H9 (cell line): ENCODE data around the gene NEAT1. TPM values are rescaled to one million over a fixed set of nuclear protein-coding genes. Genes with fewer than 3 reads are reported as not detected.

ENCODE experiments used
- DNase-seq: peaks from one replicate; pipeline ENCODE4 v3.0.0-alpha.2; 2017
- H2AFZ ChIP-seq: one replicate; pipeline ENCODE4 v1.6.1; 2013; ENCODE audit warnings: mild to moderate bottlenecking, low read length, control low read depth, moderate library complexity
- H2AK5ac ChIP-seq: 2 replicates; pipeline ENCODE4 v1.6.1; 2013; ENCODE audit warnings: low read length, control low read depth, mixed read lengths; ENCODE audit not compliant: insufficient read length
- H2BK120ac ChIP-seq: one replicate; pipeline ENCODE4 v1.6.1; 2013; ENCODE audit warnings: low read depth, mild to moderate bottlenecking, low read length, control low read depth, inconsistent platforms; ENCODE audit not compliant: poor library complexity, severe bottlenecking
- H2BK12ac ChIP-seq: 2 replicates; pipeline ENCODE4 v1.6.1; 2013; ENCODE audit warnings: low read length, control low read depth, mixed read lengths, low read depth; ENCODE audit not compliant: insufficient read length
- H2BK15ac ChIP-seq: 2 replicates; pipeline ENCODE4 v1.6.1; 2013; ENCODE audit warnings: low read depth, low read length, control low read depth
- H2BK20ac ChIP-seq: one replicate; pipeline ENCODE4 v1.6.1; 2013; ENCODE audit warnings: low read depth, mild to moderate bottlenecking, low read length, control low read depth, inconsistent platforms; ENCODE audit not compliant: poor library complexity, severe bottlenecking
- H2BK5ac ChIP-seq: 2 replicates; pipeline ENCODE4 v1.6.1; 2013; ENCODE audit warnings: low read length, control low read depth, mixed read lengths; ENCODE audit not compliant: insufficient read length
- H3K14ac ChIP-seq: 2 replicates; pipeline ENCODE4 v1.6.1; 2013; ENCODE audit warnings: low read length, control low read depth; ENCODE audit not compliant: insufficient read depth
- H3K18ac ChIP-seq: 2 replicates; pipeline ENCODE4 v1.6.1; 2013; ENCODE audit warnings: low read depth, mild to moderate bottlenecking, mixed read lengths, low read length, control low read depth; ENCODE audit not compliant: insufficient read length
- H3K23ac ChIP-seq: 2 replicates; pipeline ENCODE4 v1.6.1; 2013; ENCODE audit warnings: low read length, control low read depth, mixed read lengths, low read depth; ENCODE audit not compliant: insufficient read length
- H3K23me2 ChIP-seq: 2 replicates; pipeline ENCODE4 v1.6.1; 2013; ENCODE audit warnings: low read depth, mild to moderate bottlenecking, mixed read lengths, low read length, control low read depth; ENCODE audit not compliant: insufficient read length, poor library complexity, severe bottlenecking
- H3K27ac ChIP-seq: 2 replicates; pipeline ENCODE4 v1.5.1; 2013; ENCODE audit warnings: low read length, control low read depth, mixed read lengths, low read depth; ENCODE audit not compliant: insufficient read length
- H3K27me3 ChIP-seq: 2 replicates; pipeline ENCODE4 v1.6.1; 2013; ENCODE audit warnings: low read length, control low read depth, inconsistent platforms; ENCODE audit not compliant: insufficient read depth
- H3K4ac ChIP-seq: 2 replicates; pipeline ENCODE4 v1.6.1; 2013; ENCODE audit warnings: low read depth, mild to moderate bottlenecking, control low read depth, inconsistent platforms, low read length, moderate library complexity
- H3K4me1 ChIP-seq: 2 replicates; pipeline ENCODE4 v1.6.1; 2013; ENCODE audit warnings: low read length, control low read depth, inconsistent platforms; ENCODE audit not compliant: insufficient read depth
- H3K4me2 ChIP-seq: 2 replicates; pipeline ENCODE4 v1.6.1; 2013; ENCODE audit warnings: low read length, control low read depth, mixed read lengths; ENCODE audit not compliant: insufficient read length, insufficient read depth
- H3K56ac ChIP-seq: 2 replicates; pipeline ENCODE4 v1.6.1; 2013; ENCODE audit warnings: low read depth, mild to moderate bottlenecking, mixed read lengths, low read length, control low read depth; ENCODE audit not compliant: insufficient read length
- H3K79me1 ChIP-seq: 2 replicates; pipeline ENCODE4 v1.6.1; 2013; ENCODE audit warnings: low read depth, mild to moderate bottlenecking, moderate library complexity, low read length, control low read depth, inconsistent platforms; ENCODE audit not compliant: insufficient read depth, poor library complexity, severe bottlenecking
- H3K79me2 ChIP-seq: 2 replicates; pipeline ENCODE4 v1.6.1; 2013; ENCODE audit warnings: low read length, control low read depth, inconsistent platforms; ENCODE audit not compliant: insufficient read depth
- H3K9ac ChIP-seq: 2 replicates; pipeline ENCODE4 v1.6.1; 2013; ENCODE audit warnings: low read length, control low read depth, mixed read lengths; ENCODE audit not compliant: insufficient read length; ENCODE audit errors: extremely low read depth
- H3K9me3 ChIP-seq: one replicate; pipeline ENCODE4 v1.6.1; 2013; ENCODE audit warnings: low read depth, low read length, inconsistent platforms; ENCODE audit not compliant: control insufficient read depth
- H3T11ph ChIP-seq: one replicate; pipeline ENCODE4 v1.6.1; 2013; ENCODE audit warnings: mild to moderate bottlenecking, low read length, control low read depth, inconsistent platforms
- H4K20me1 ChIP-seq: one replicate; pipeline ENCODE4 v1.6.1; 2013; ENCODE audit not compliant: control insufficient read depth, insufficient read length, insufficient read depth
- H4K5ac ChIP-seq: 2 replicates; pipeline ENCODE4 v1.6.1; 2013; ENCODE audit warnings: low read depth, mild to moderate bottlenecking, mixed read lengths, low read length, control low read depth; ENCODE audit not compliant: insufficient read length
- H4K8ac ChIP-seq: replicated peaks from 2 replicates; pipeline ENCODE4 v1.6.1; 2013; ENCODE audit warnings: low read length, control low read depth, mixed read lengths, low read depth; ENCODE audit not compliant: insufficient read length
- H4K91ac ChIP-seq: 2 replicates; pipeline ENCODE4 v1.6.1; 2013; ENCODE audit warnings: low read depth, mild to moderate bottlenecking, moderate library complexity, mixed read lengths, low read length, control low read depth; ENCODE audit not compliant: insufficient read length
- H3K27ac Mint-ChIP-seq, 3 experiments: 2 replicates in 2 of 3; 3 replicates in 1 of 3; pipeline ENCODE4 v1.8.0; 2020 to 2021; ENCODE audit warnings: mixed read lengths in 3 of 3, mild to moderate bottlenecking in 1 of 3, moderate library complexity in 1 of 3
- H3K27me3 Mint-ChIP-seq: 2 replicates; pipeline ENCODE4 v1.8.0; 2021; ENCODE audit warnings: low read depth, mild to moderate bottlenecking, moderate library complexity, mixed read lengths
- H3K36me3 Mint-ChIP-seq, 3 experiments: 2 replicates in 2 of 3; 3 replicates in 1 of 3; pipeline ENCODE4 v1.8.0; 2020 to 2021; ENCODE audit warnings: low read depth in 3 of 3, mixed read lengths in 3 of 3; ENCODE audit not compliant: insufficient read depth in 1 of 3
- H3K4me1 Mint-ChIP-seq, 2 experiments: 2 replicates each; pipeline ENCODE4 v1.8.0; 2020; ENCODE audit warnings: mixed read lengths in 2 of 2
- H3K4me3 Mint-ChIP-seq, 2 experiments: 2 replicates in 1 of 2; 3 replicates in 1 of 2; pipeline ENCODE4 v1.8.0; 2020 to 2021; ENCODE audit warnings: mild to moderate bottlenecking in 2 of 2, mixed read lengths in 2 of 2, moderate library complexity in 1 of 2
- H3K9me3 Mint-ChIP-seq, 2 experiments: 2 replicates in 1 of 2; 3 replicates in 1 of 2; pipeline ENCODE4 v1.8.0; 2020; ENCODE audit warnings: mild to moderate bottlenecking in 2 of 2, mixed read lengths in 2 of 2, moderate library complexity in 1 of 2
- WGBS: extraction: QIAGEN DNeasy Blood & Tissue Kit; methylation state at CpG from one replicate; pipeline ENCODE4 v1.1.7; 2013; ENCODE audit warnings: missing lambda C conversion rate, low lambda C conversion rate, mixed read lengths; ENCODE audit not compliant: insufficient read length; ENCODE audit errors: extremely low coverage; 5-methylcytosine and 5-hydroxymethylcytosine counted together
- total RNA-seq: library from RNA; stranded (reverse); gene quantifications from 2 replicates; pipeline ENCODE4 v1.2.1, GENCODE V29; 2021
- TF ChIP-seq, protein P1 (sequence below): fragments of 200-600 bp; sonication (generic); conservative IDR thresholded peaks from 3 replicates; pipeline ENCODE4 v1.8.0; 2021; ENCODE audit warnings: antibody characterized with exemption, mild to moderate bottlenecking

Gene NEAT1
- total RNA-seq, 1 experiment from 2014 or later, result 12.7 TPM

DNA sequence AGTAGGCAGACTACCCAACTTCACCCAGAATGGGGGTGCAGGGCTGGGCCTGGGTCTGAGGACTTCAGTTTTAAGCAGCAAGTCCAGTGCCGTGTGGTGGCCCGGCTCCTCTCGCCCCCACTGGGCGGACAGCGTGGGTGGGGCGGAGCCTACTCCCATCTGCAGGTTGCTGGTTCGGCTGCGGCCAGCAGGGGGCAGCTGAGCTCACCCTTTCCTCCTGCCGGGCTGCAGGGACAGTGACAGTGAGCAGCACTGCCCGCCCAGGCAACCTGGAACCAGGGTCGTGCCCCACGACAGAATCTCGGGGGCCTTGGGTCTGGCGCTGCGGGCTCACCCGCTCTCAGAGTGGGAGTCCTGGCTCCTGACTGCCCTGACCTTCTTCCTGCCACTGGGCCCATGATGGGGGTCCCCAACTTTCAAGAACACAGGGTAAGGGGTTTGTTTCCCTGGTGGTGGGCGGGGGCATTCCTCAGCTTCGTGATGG, 6.2 kb upstream of the NEAT1 start:
- H3K4me1 Mint-ChIP-seq, result peaks cover 50 to 56% of the 10 kb centered on the region in 2 experiments
- DNase-seq, result peak; percentile 91

More for the DNA sequence above, 6.2 kb upstream of the NEAT1 start:
- H3K27me3 ChIP-seq, result no peaks in the 10 kb centered on the region
- no peak overlapping the region for H4K5ac ChIP-seq
- H3K27ac Mint-ChIP-seq, result no peak overlapping the region
- H3K4me2 ChIP-seq, result no peak overlapping the region
- TF ChIP-seq, protein P1, sequence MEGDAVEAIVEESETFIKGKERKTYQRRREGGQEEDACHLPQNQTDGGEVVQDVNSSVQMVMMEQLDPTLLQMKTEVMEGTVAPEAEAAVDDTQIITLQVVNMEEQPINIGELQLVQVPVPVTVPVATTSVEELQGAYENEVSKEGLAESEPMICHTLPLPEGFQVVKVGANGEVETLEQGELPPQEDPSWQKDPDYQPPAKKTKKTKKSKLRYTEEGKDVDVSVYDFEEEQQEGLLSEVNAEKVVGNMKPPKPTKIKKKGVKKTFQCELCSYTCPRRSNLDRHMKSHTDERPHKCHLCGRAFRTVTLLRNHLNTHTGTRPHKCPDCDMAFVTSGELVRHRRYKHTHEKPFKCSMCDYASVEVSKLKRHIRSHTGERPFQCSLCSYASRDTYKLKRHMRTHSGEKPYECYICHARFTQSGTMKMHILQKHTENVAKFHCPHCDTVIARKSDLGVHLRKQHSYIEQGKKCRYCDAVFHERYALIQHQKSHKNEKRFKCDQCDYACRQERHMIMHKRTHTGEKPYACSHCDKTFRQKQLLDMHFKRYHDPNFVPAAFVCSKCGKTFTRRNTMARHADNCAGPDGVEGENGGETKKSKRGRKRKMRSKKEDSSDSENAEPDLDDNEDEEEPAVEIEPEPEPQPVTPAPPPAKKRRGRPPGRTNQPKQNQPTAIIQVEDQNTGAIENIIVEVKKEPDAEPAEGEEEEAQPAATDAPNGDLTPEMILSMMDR, result peak; percentile 98
- no peak overlapping the region for H3K4ac ChIP-seq
- H2BK20ac ChIP-seq, result no peak overlapping the region
- H3K56ac ChIP-seq, result no peak overlapping the region
- no peak overlapping the region for H3T11ph ChIP-seq
- no peak overlapping the region for H3K18ac ChIP-seq
- H3K9ac ChIP-seq, result no peak overlapping the region
- no peak overlapping the region for H2BK120ac ChIP-seq
- WGBS, result no CpG with 5 or more reads among the region's 18 CpGs
- H3K79me2 ChIP-seq, result no peaks in the 10 kb centered on the region
- no peak overlapping the region for H4K8ac ChIP-seq
- H2BK12ac ChIP-seq, result no peak overlapping the region
- H3K23ac ChIP-seq, result no peak overlapping the region
- H3K27me3 Mint-ChIP-seq, result peaks cover 11% of the 10 kb centered on the region
- H4K91ac ChIP-seq, result no peak overlapping the region
- H3K36me3 Mint-ChIP-seq, result peaks cover 0 to 4% (median 0%) of the 10 kb centered on the region in 3 experiments; a peak in 1 of 7 replicates
- no peak overlapping the region for H2BK15ac ChIP-seq
- H3K9me3 ChIP-seq, result no peaks in the 10 kb centered on the region
- no peaks in the 10 kb centered on the region for H3K23me2 ChIP-seq
- no peak overlapping the region for H3K27ac ChIP-seq
- H3K79me1 ChIP-seq, result no peaks in the 10 kb centered on the region
- H3K4me1 ChIP-seq, result peaks cover 3% of the 10 kb centered on the region; the same call in 1 of the 2 replicates
- H3K9me3 Mint-ChIP-seq, result no peaks in the 10 kb centered on the region; a peak in 2 of 5 replicates
- H4K20me1 ChIP-seq, result no peaks in the 10 kb centered on the region
- H2AK5ac ChIP-seq, result no peak overlapping the region
- H3K4me3 Mint-ChIP-seq, result peak overlapping the region in 1 of 2 experiments; percentile 39; a peak in 2 of 5 replicates
- H2BK5ac ChIP-seq, result no peak overlapping the region
- no peak overlapping the region for H3K14ac ChIP-seq
- no peak overlapping the region for H2AFZ ChIP-seq
